NCI-H345 (cell line): ENCODE data around the gene LIMK1.
"Not testable (repeated sequence)": the region's sequence is repeated elsewhere in the genome, so short reads cannot be mapped to it uniquely, and the experiment has no call there.

Source experiments
- DNase-seq: peaks from one replicate; lab custom pipeline; 2025; lab: John Stamatoyannopoulos, UW

Gene LIMK1

GRCh38 chr7:74126220-74126880 is 42.7 kb downstream of the LIMK1 start:
- no peak for DNase-seq

DNA sequence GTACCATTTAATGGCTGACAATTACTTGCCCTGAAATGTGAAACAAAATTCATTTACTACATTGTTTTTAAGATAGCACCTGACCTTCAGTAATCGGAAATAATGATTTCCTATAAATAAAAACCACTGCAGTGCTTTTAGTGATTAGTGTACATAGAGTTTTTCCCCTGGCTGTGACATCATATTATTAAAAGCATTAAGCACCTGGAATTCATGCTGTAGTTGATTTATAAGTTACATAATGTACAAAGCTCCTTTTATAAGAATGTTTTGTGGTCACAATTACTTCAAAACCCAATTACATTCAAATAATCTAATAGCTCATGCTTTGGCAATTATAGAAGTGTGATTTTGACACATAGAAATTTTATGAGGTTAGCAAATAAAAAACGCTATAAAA is 46.3 kb downstream of the LIMK1 start:
- no peak for DNase-seq

GRCh38 chr7:74130518-74130917 is 46.9 kb downstream of the LIMK1 start:
- no peak for DNase-seq

- DNase-seq = no peak
Observed at GRCh38 chr7:74134117-74134620, 50.6 kb downstream of the LIMK1 start.

DNA sequence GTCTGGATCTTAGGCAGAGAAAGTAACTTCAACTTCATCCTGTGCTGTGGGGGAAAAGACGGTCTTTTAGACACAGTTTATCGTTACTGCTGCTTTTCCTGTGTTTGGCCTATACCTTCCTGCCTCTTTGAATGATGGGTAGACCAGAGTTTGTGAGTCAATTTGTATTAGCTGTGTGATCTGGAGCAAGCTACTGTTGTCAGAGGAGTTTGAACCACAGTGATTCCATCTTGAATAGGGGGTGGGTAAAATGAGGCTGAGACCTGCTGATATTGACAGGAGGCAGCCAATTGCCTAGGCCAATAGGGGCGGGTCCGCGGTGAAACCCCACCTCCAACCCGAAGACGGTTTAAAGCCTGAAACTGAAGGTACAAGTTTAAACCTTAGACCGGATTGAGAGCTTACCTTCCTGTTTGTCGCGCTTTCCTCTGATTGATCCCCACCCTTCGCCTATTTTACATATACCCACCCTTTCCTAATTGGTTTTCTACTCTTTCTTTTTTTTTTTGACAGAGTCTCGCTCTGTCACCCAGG is 54.8 kb downstream of the LIMK1 start:
- DNase-seq = no peak

DNA sequence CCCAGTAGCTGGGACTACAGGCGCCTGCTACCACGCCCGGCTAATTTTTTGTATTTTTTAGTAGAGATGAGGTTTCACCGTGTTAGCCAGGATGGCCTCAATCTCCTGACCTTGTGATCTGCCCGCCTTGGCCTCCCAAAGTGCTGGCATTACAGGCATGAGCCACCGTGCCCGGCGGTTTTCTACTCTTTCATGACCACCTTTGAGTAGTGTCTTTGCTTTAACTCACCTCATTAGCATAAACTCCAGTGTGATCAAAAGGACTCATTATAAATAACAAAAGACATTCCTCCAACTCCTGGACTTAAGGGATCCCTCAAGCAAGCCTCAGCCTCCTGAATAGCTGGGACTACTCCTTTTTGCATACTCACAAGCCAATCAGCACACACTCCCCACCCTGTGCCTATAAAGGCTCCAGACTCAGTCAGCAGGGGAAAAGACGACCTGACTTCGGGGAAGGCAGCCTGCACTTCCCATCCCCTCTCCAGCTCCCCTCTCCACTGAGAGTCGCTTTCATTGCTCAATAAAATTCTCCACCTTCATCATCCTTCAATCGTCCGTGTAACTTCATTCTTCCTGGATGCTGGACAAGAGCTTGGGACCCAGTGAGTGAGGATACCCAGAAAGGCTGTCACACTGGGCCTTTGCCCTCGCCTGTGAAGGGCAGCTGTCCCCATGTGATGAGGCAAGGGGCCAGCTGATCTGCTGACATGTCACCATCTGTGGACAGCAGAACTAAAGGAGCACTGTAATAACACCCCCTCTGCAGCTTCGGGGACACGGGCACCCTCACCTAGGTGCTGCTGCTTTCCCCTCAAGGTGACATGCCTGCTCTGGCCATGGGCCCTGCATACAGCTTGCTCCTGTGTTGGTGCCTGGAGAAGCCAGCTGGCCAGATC is 55.6 kb downstream of the LIMK1 start:
- no peak for DNase-seq

GRCh38 chr7:74141705-74142104 is 58.1 kb downstream of the LIMK1 start:
- DNase-seq = no peak

- DNase-seq = no peak
Observed at GRCh38 chr7:74143383-74143782, 59.8 kb downstream of the LIMK1 start.

DNA sequence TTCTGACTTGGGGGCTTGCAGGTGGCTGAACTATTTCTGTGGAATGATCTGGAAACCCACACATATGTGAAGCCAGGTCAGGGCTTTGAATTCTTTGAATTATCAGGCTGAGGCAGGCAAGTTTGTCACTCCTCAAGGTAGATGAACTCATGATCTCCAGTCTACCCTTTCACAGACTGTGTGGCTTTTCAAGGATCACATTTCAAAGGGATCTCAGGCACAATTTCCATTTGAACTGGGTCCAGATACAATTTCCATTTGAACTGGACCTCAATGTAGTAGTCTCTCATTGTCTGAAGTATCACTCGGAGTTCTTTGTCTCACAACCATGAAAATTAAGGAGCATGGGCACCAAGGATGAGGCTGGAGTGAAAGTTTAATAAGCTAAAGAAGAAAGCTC is 64.9 kb downstream of the LIMK1 start:
- no peak for DNase-seq

GRCh38 chr7:74149071-74149470 is 65.5 kb downstream of the LIMK1 start:
- DNase-seq = no peak

- DNase-seq = no peak
Observed at GRCh38 chr7:74149603-74150002, 66.0 kb downstream of the LIMK1 start.

GRCh38 chr7:74153736-74154135 is 70.1 kb downstream of the LIMK1 start:
- DNase-seq = no peak

DNA sequence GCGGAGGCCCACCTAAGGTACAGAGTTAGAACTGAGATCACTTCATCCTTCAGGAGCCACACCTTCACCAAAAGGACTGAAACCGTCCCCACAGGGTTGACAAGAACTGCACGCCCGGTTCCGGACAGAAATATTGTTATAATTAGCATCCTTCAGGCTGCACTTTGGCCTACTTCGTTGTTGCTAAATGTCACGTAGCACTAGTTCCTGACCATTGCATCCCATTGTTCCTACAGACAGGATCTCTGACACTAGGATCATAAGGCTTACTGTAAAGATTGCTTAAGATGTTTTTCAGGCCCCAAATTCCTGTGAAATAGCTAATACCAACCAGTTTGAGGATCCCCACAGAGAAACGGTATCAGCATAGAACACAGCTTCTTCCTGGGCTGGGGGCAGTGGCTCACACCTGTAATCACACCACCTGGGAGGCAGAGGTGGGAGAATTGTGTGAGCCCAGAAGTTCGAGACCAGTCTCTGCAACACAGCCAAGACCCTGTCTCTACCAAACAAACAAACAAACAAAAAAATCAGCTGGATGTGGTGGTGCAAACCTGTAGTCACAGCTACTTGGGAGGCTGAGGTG is 72.3 kb downstream of the LIMK1 start:
- DNase-seq = no peak

- DNase-seq = no peak
Observed at GRCh38 chr7:74157605-74158004, 74.0 kb downstream of the LIMK1 start.

- no peak for DNase-seq
Observed at GRCh38 chr7:74164985-74165456, 81.4 kb downstream of the LIMK1 start.

- no peak for DNase-seq
Observed at GRCh38 chr7:74165867-74166593, 82.4 kb downstream of the LIMK1 start.

DNA sequence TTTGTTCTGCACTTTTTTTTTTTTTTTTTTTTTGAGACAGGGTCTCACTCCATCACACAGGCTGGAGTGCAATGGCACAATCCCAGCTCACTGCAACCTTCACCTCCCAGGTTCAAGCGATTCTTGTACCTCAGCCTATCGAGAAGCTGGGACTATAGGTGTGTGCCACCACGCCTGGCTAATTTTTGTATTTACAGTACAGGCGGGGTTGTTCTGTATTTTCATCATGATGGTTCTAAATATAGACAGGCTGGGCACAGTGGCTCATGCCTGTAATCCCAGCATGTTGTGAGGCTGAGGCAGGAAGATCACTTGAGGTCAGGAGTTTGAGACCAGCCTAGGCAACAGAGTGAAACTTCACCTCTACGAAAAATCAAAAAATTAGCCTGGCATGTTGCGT is 83.7 kb downstream of the LIMK1 start:
- not testable (repeated sequence) for DNase-seq
